GM12874 (cell line): Measurements from ENCODE around the gene SLIT3.

Experiments used
- CTCF ChIP-seq: IDR thresholded peaks from 2 replicates; pipeline ENCODE4 v1.5.1; 2011; ENCODE audit warnings: low read depth, mild to moderate bottlenecking, control low read depth, low read length, moderate library complexity; ENCODE audit not compliant: insufficient read depth

The SLIT3 gene

GRCh38 chr5:169299663-169300467, 1.1 kb downstream of the SLIT3 start:
- no peak for TF ChIP-seq CTCF

GRCh38 chr5:169299191-169299662, 1.7 kb downstream of the SLIT3 start:
- TF ChIP-seq CTCF = no peak

- TF ChIP-seq CTCF = no peak
These were observed 2.7 kb downstream of the SLIT3 start for GRCh38 chr5:169298193-169298592.

- TF ChIP-seq CTCF = no peak
These were observed 4.4 kb downstream of the SLIT3 start for GRCh38 chr5:169296419-169297143.

- TF ChIP-seq CTCF = no peak
These were observed 5.6 kb downstream of the SLIT3 start for GRCh38 chr5:169295306-169295705.

GRCh38 chr5:169294621-169295020, 6.3 kb downstream of the SLIT3 start:
- TF ChIP-seq CTCF = no peak

- TF ChIP-seq CTCF = no peak
These were observed 9.1 kb downstream of the SLIT3 start for GRCh38 chr5:169291877-169292276.
